IMR-90 (cell line): ENCODE measurements around the gene NPAS3. TPM values are rescaled to one million over a fixed set of nuclear protein-coding genes. Genes with fewer than 3 reads are reported as not detected.

ENCODE experiments used
- ATAC-seq: fragments of 200-7000 bp; cut with Tn5 transposase; 2 replicates; pipeline ENCODE4 v1.9.1; 2020; ENCODE audit warnings: low read depth, mild to moderate bottlenecking, moderate library complexity
- BruUV-seq: library from RNA; stranded (reverse); fragments of 400-500 nt; replicated peaks from 2 replicates; lab custom pipeline; 2021; lab: Mats Ljungman, UMichigan
- CTCF ChIA-PET: fragments of 300-600 bp; formaldehyde crosslinking; extraction: SDS; loops from one replicate; lab custom pipeline; 2021; ENCODE audit warnings: antibody characterized with exemption; lab: Yijun Ruan, JAX
- POLR2A ChIA-PET: fragments of 300-600 bp; sonication (Branson Sonifier 250); formaldehyde crosslinking; loops from one replicate; lab custom pipeline; 2022; ENCODE audit warnings: antibody characterized with exemption; ENCODE audit not compliant: unreplicated experiment; lab: Charles Lee
- DNase-seq: peaks from one replicate; pipeline ENCODE4 v3.0.0; 2013
- H2AFZ ChIP-seq: replicated peaks from 2 replicates; pipeline ENCODE3; 2013; ENCODE audit warnings: low read length, mild to moderate bottlenecking; ENCODE audit not compliant: poor library complexity
- H2AK5ac ChIP-seq: 2 replicates; pipeline ENCODE4 v1.6.1; 2013; ENCODE audit warnings: low read depth, low read length, inconsistent platforms
- H2AK9ac ChIP-seq: replicated peaks from 2 replicates; pipeline ENCODE3; 2013; ENCODE audit warnings: mild to moderate bottlenecking, low read depth, low read length, moderate library complexity; ENCODE audit not compliant: poor library complexity
- H2BK120ac ChIP-seq: 2 replicates; pipeline ENCODE4 v1.6.1; 2013; ENCODE audit warnings: low read depth, low read length, inconsistent platforms
- H2BK15ac ChIP-seq: 3 replicates; pipeline ENCODE4 v1.6.1; 2013; ENCODE audit warnings: low read depth, low read length, inconsistent platforms
- H2BK20ac ChIP-seq: 2 replicates; pipeline ENCODE4 v1.6.1; 2013; ENCODE audit warnings: low read depth, mild to moderate bottlenecking, inconsistent platforms, low read length, moderate library complexity
- H2BK5ac ChIP-seq: 2 replicates; pipeline ENCODE4 v1.6.1; 2013; ENCODE audit warnings: mild to moderate bottlenecking, low read depth, low read length, inconsistent platforms; ENCODE audit not compliant: poor library complexity, severe bottlenecking
- H3K14ac ChIP-seq: replicated peaks from 2 replicates; pipeline ENCODE4 v1.6.1; 2013; ENCODE audit warnings: low read depth, low read length, inconsistent platforms
- H3K18ac ChIP-seq: 2 replicates; pipeline ENCODE4 v1.6.1; 2013; ENCODE audit warnings: low read depth, low read length, control low read depth
- H3K23ac ChIP-seq: 2 replicates; pipeline ENCODE4 v1.6.1; 2013; ENCODE audit warnings: low read depth, low read length, inconsistent platforms
- H3K27ac ChIP-seq: 2 replicates; pipeline ENCODE4 v1.5.1; 2013; ENCODE audit warnings: mild to moderate bottlenecking, control low read depth, low read length; ENCODE audit not compliant: insufficient read depth
- H3K27me3 ChIP-seq: 2 replicates; pipeline ENCODE4 v1.6.1; 2013; ENCODE audit warnings: low read length; ENCODE audit not compliant: control insufficient read depth, insufficient read depth
- H3K36me3 ChIP-seq: 2 replicates; pipeline ENCODE4 v1.6.1; 2013; ENCODE audit warnings: low read length, mixed read lengths; ENCODE audit not compliant: control insufficient read depth, insufficient read depth
- H3K4ac ChIP-seq: 2 replicates; pipeline ENCODE4 v1.6.1; 2013; ENCODE audit warnings: low read depth, low read length, inconsistent platforms
- H3K4me1 ChIP-seq: 2 replicates; pipeline ENCODE4 v1.6.1; 2013; ENCODE audit warnings: low read length, mixed read lengths; ENCODE audit not compliant: control insufficient read depth, insufficient read depth
- H3K4me2 ChIP-seq: 2 replicates; pipeline ENCODE4 v1.6.1; 2013; ENCODE audit warnings: low read depth, mild to moderate bottlenecking, control low read depth, low read length, moderate library complexity
- H3K4me3 ChIP-seq: 2 replicates; pipeline ENCODE4 v1.5.1; 2013; ENCODE audit warnings: low read depth, mild to moderate bottlenecking, control low read depth, low read length, moderate library complexity; ENCODE audit not compliant: insufficient read depth
- H3K56ac ChIP-seq: 2 replicates; pipeline ENCODE4 v1.6.1; 2013; ENCODE audit warnings: low read length, inconsistent platforms; ENCODE audit not compliant: insufficient read depth; ENCODE audit errors: extremely low read depth
- H3K79me1 ChIP-seq, 2 experiments: 2 replicates each; pipeline ENCODE4 v1.6.1; 2013; ENCODE audit warnings: low read length in 2 of 2, inconsistent platforms in 1 of 2, low read depth in 1 of 2
- H3K9ac ChIP-seq: 2 replicates; pipeline ENCODE4 v1.6.1; 2013; ENCODE audit warnings: low read depth, low read length, control low read depth
- H3K9me1 ChIP-seq: 2 replicates; pipeline ENCODE4 v1.6.1; 2013; ENCODE audit warnings: low read length, inconsistent platforms; ENCODE audit not compliant: insufficient read depth
- H3K9me3 ChIP-seq: 2 replicates; pipeline ENCODE4 v1.6.1; 2013; ENCODE audit warnings: low read length; ENCODE audit not compliant: control insufficient read depth, insufficient read depth
- H4K20me1 ChIP-seq: 2 replicates; pipeline ENCODE4 v1.6.1; 2013; ENCODE audit warnings: low read length, inconsistent platforms; ENCODE audit not compliant: insufficient read depth
- H4K5ac ChIP-seq: 2 replicates; pipeline ENCODE4 v1.6.1; 2013; ENCODE audit warnings: mild to moderate bottlenecking, low read depth, low read length, control low read depth
- H4K8ac ChIP-seq, 2 experiments: 2 replicates each; pipeline ENCODE4 v1.6.1; 2013; ENCODE audit warnings: low read depth in 2 of 2, low read length in 2 of 2, control low read depth in 1 of 2, inconsistent platforms in 1 of 2
- H4K91ac ChIP-seq: 2 replicates; pipeline ENCODE4 v1.6.1; 2013; ENCODE audit warnings: low read depth, low read length, inconsistent platforms; ENCODE audit not compliant: insufficient read depth
- BHLHE40 ChIP-seq: fragments of 150-350 bp; IDR thresholded peaks from 2 replicates; pipeline ENCODE4 v1.6.1; 2016; ENCODE audit warnings: mild to moderate bottlenecking, low read depth, low read length
- ELK1 ChIP-seq: fragments of 150-350 bp; IDR thresholded peaks from 2 replicates; pipeline ENCODE4 v1.6.1; 2016; ENCODE audit warnings: low read depth, mild to moderate bottlenecking, low read length, moderate library complexity, borderline replicate concordance
- FOS ChIP-seq: fragments of 150-350 bp; IDR thresholded peaks from 2 replicates; pipeline ENCODE4 v1.6.1; 2016; ENCODE audit warnings: low read depth, low read length
- MAFK ChIP-seq: IDR thresholded peaks from 2 replicates; pipeline ENCODE4 v1.6.1; 2012; ENCODE audit warnings: low read depth, low read length, improper control_type of control experiment
- USF2 ChIP-seq: fragments of 150-350 bp; IDR thresholded peaks from 2 replicates; pipeline ENCODE4 v1.6.1; 2017; ENCODE audit warnings: mild to moderate bottlenecking, antibody characterized with exemption, low read length, low read depth
- WGBS, 2 experiments: methylation state at CpG; one replicate each; pipeline versions ENCODE4 v1.1.5 to v1.1.7; 2013; ENCODE audit warnings: missing lambda C conversion rate in 2 of 2; ENCODE audit not compliant: insufficient read length in 1 of 2; ENCODE audit errors: extremely low coverage in 2 of 2; 5-methylcytosine and 5-hydroxymethylcytosine counted together
- dilution Hi-C: fragments of 300-500 bp; cut with HindIII; formaldehyde crosslinking; loops from one replicate; pipeline ENCODE4 v1.14.3; 2018; ENCODE audit warnings: low sequenced_read_pairs; ENCODE audit not compliant: unreplicated experiment
- in situ Hi-C: fragments of 300-500 bp; cut with MboI; formaldehyde crosslinking; loops from 3 replicates; pipeline ENCODE4 v1.14.3; 2019; ENCODE audit warnings: low sequenced_read_pairs, inconsistent platforms, mixed read lengths
- intact Hi-C: fragments of 100-400 bp; cut with micrococcal nuclease; formaldehyde crosslinking; loops from 2 replicates; pipeline ENCODE4 v1.10.0; 2022
- polyA plus RNA-seq, 3 experiments: library from polyadenylated mRNA; depleted of rRNA; stranded (reverse); fragments of >200 nt; gene quantifications; 2 replicates each; pipeline ENCODE4 v1.2.3, GENCODE V29; 2012; ENCODE audit warnings: low replicate concordance in 1 of 3
- total RNA-seq: library from RNA; depleted of rRNA; stranded (reverse); fragments of >200 nt; gene quantifications from 2 replicates; pipeline ENCODE4 v1.2.3, GENCODE V29; 2012

The NPAS3 gene
- total and polyA plus RNA-seq, 2 of the 4 experiments (the other 2 are of a cell fraction) = not detected

GRCh38 chr14:33737446-33737845 is 798.8 kb downstream of the NPAS3 start:
- no TSS peak for BruUV-seq
- Histone ChIP-seq H3K4me2 (no peak overlapping the region), H3K18ac (no peak overlapping the region), H2BK15ac (no peak overlapping the region), H3K4me3 (no peak overlapping the region), H4K5ac (no peak overlapping the region), H3K9ac (no peak overlapping the region), H3K23ac (no peak overlapping the region), H4K8ac (no peak overlapping the region), H3K79me1 (no peaks in the 10 kb centered on the region), H2AK9ac (no peak overlapping the region), H2AK5ac (no peak overlapping the region), H3K14ac (no peak overlapping the region), H4K20me1 (no peaks in the 10 kb centered on the region), H2BK5ac (no peak overlapping the region), H3K9me3 (no peaks in the 10 kb centered on the region), H3K4me1 (no peaks in the 10 kb centered on the region), H3K56ac (no peak overlapping the region), H2AFZ (no peak overlapping the region), H3K4ac (no peak overlapping the region), H3K27ac (no peak overlapping the region), H4K91ac (no peak overlapping the region), H2BK20ac (no peak overlapping the region), H3K27me3 (no peaks in the 10 kb centered on the region), H2BK120ac (no peak overlapping the region), H3K36me3 (no peaks in the 10 kb centered on the region), H3K9me1 (no peaks in the 10 kb centered on the region)
- ChIA-PET CTCF (no interaction called here), POLR2A (interaction anchor here (0.6 kb wide), 1 partner anchor 376 kb away, joined by 3 read pairs; no protein-coding TSS in a partner anchor)
- in situ Hi-C loops = no loop called here
- intact Hi-C loops = no loop called here
- no peak for ATAC-seq
- TF ChIP-seq BHLHE40 (no peak), USF2 (no peak), FOS (no peak), ELK1 (no peak), MAFK (no peak)
- dilution Hi-C loops = no loop called here
- WGBS, 2 experiments = no CpG with 5 or more reads among the region's 2 CpGs
- DNase-seq = no peak
